BLaER1 treated with 17β-estradiol and CSF1 and Interleukin-3, amounts not matched to agents 10 nM and 100 nM (cell line): ENCODE measurements around the gene DLG2.

ENCODE experiments used
- H3K27ac ChIP-seq, 11 experiments: shearing (Covaris generic); formaldehyde crosslinking; 2 replicates each; pipeline ENCODE4 v1.8.1; 2022
- H3K27me3 ChIP-seq, 11 experiments: shearing (Covaris generic); formaldehyde crosslinking; 2 replicates each; pipeline ENCODE4 v1.8.1; 2022
- H3K36me3 ChIP-seq, 11 experiments: shearing (Covaris generic); formaldehyde crosslinking; 2 replicates each; pipeline ENCODE4 v1.8.1; 2022
- H3K4me1 ChIP-seq, 10 experiments: shearing (Covaris generic); formaldehyde crosslinking; 2 replicates each; pipeline ENCODE4 v1.8.1; 2022
- H3K4me2 ChIP-seq, 11 experiments: shearing (Covaris generic); formaldehyde crosslinking; 2 replicates each; pipeline ENCODE4 v1.8.1; 2022
- H3K4me3 ChIP-seq, 10 experiments: shearing (Covaris generic); formaldehyde crosslinking; 2 replicates each; pipeline ENCODE4 v1.8.1; 2022
- H3K9ac ChIP-seq, 11 experiments: shearing (Covaris generic); formaldehyde crosslinking; 2 replicates each; pipeline ENCODE4 v1.8.1; 2022
- H3K9me3 ChIP-seq, 11 experiments: shearing (Covaris generic); formaldehyde crosslinking; replicated peaks in 1 of 11; 2 replicates each; pipeline ENCODE4 v1.8.1; 2022
- H4K20me1 ChIP-seq, 11 experiments: shearing (Covaris generic); formaldehyde crosslinking; 2 replicates each; pipeline ENCODE4 v1.8.1; 2022
- Cebpa-rat ChIP-seq, 11 experiments: shearing (Covaris generic); IDR thresholded peaks; 2 replicates each; pipeline ENCODE4 v1.8.1; 2022

Gene DLG2

GRCh38 chr11:83845797-83846196 is 1781.3 kb downstream of the DLG2 start:
- H3K4me1 ChIP-seq: peaks cover 0 to 7% (median 0%) of the 10 kb centered on the region in 10 experiments; a peak in 4 of 20 replicates
- no peak overlapping the region for H3K27ac ChIP-seq
- H3K36me3 ChIP-seq: no peaks in the 10 kb centered on the region
- TF ChIP-seq Cebpa-rat (IDR thresholded peaks at IDR 0.05): no peak
- H4K20me1 ChIP-seq: no peaks in the 10 kb centered on the region
- no peak overlapping the region for H3K4me2 ChIP-seq
- H3K9ac ChIP-seq: no peak overlapping the region
- no peak overlapping the region for H3K4me3 ChIP-seq
- no peaks in the 10 kb centered on the region for H3K27me3 ChIP-seq
- H3K9me3 ChIP-seq: no peaks in the 10 kb centered on the region

- Histone ChIP-seq H4K20me1 (no peaks in the 10 kb centered on the region), H3K4me1 (peaks cover 0 to 7% (median 0%) of the 10 kb centered on the region in 10 experiments; a peak in 4 of 20 replicates), H3K27ac (no peak overlapping the region), H3K4me3 (no peak overlapping the region), H3K4me2 (no peak overlapping the region), H3K9me3 (no peaks in the 10 kb centered on the region), H3K27me3 (no peaks in the 10 kb centered on the region), H3K36me3 (no peaks in the 10 kb centered on the region), H3K9ac (no peak overlapping the region)
- no peak for TF ChIP-seq Cebpa-rat (IDR thresholded peaks at IDR 0.05)
Measured at GRCh38 chr11:83840326-83840725, 1786.8 kb downstream of the DLG2 start.

- Histone ChIP-seq H3K27me3 (no peaks in the 10 kb centered on the region), H3K4me1 (no peaks in the 10 kb centered on the region), H3K4me3 (no peak overlapping the region), H3K9me3 (no peaks in the 10 kb centered on the region), H3K36me3 (no peaks in the 10 kb centered on the region), H3K27ac (no peak overlapping the region), H4K20me1 (no peaks in the 10 kb centered on the region), H3K4me2 (no peak overlapping the region), H3K9ac (no peak overlapping the region)
- no peak for TF ChIP-seq Cebpa-rat (IDR thresholded peaks at IDR 0.05)
Measured at GRCh38 chr11:83836883-83837654, 1790.1 kb downstream of the DLG2 start.

GRCh38 chr11:83836065-83836464 is 1791.1 kb downstream of the DLG2 start:
- Histone ChIP-seq H3K9ac (no peak overlapping the region), H4K20me1 (no peaks in the 10 kb centered on the region), H3K4me2 (no peak overlapping the region), H3K4me3 (no peak overlapping the region), H3K36me3 (no peaks in the 10 kb centered on the region), H3K27me3 (no peaks in the 10 kb centered on the region), H3K4me1 (no peaks in the 10 kb centered on the region), H3K9me3 (no peaks in the 10 kb centered on the region), H3K27ac (no peak overlapping the region)
- TF ChIP-seq Cebpa-rat (IDR thresholded peaks at IDR 0.05): no peak

- Histone ChIP-seq H3K4me1 (no peaks in the 10 kb centered on the region), H3K27me3 (no peaks in the 10 kb centered on the region), H3K4me2 (no peak overlapping the region), H4K20me1 (no peaks in the 10 kb centered on the region), H3K27ac (no peak overlapping the region), H3K4me3 (no peak overlapping the region), H3K9me3 (no peaks in the 10 kb centered on the region), H3K36me3 (no peaks in the 10 kb centered on the region), H3K9ac (no peak overlapping the region)
- no peak for TF ChIP-seq Cebpa-rat (IDR thresholded peaks at IDR 0.05)
Measured at GRCh38 chr11:83835423-83835822, 1791.7 kb downstream of the DLG2 start.

- Histone ChIP-seq H3K4me2 (no peak overlapping the region), H3K36me3 (no peaks in the 10 kb centered on the region), H3K27ac (no peak overlapping the region), H3K27me3 (no peaks in the 10 kb centered on the region), H3K9me3 (no peaks in the 10 kb centered on the region), H3K4me1 (no peaks in the 10 kb centered on the region), H4K20me1 (no peaks in the 10 kb centered on the region), H3K9ac (no peak overlapping the region), H3K4me3 (no peak overlapping the region)
- no peak for TF ChIP-seq Cebpa-rat (IDR thresholded peaks at IDR 0.05)
Measured at GRCh38 chr11:83831929-83832328, 1795.2 kb downstream of the DLG2 start.

- H3K27me3 ChIP-seq: no peaks in the 10 kb centered on the region
- no peak overlapping the region for H3K4me3 ChIP-seq
- H4K20me1 ChIP-seq: no peaks in the 10 kb centered on the region
- H3K36me3 ChIP-seq: no peaks in the 10 kb centered on the region
- no peak overlapping the region for H3K4me2 ChIP-seq
- H3K9ac ChIP-seq: no peak overlapping the region
- H3K4me1 ChIP-seq: peaks cover 9 to 15% (median 10%) of the 10 kb centered on the region in 10 experiments
- H3K9me3 ChIP-seq: no peaks in the 10 kb centered on the region
- H3K27ac ChIP-seq: no peak overlapping the region
- TF ChIP-seq Cebpa-rat (IDR thresholded peaks at IDR 0.05): no peak
Measured at GRCh38 chr11:83827940-83828554, 1799.1 kb downstream of the DLG2 start.

- Histone ChIP-seq H3K9me3 (no peaks in the 10 kb centered on the region), H3K4me3 (no peak overlapping the region), H3K4me1 (peaks cover 9 to 15% (median 10%) of the 10 kb centered on the region in 10 experiments), H3K36me3 (no peaks in the 10 kb centered on the region), H3K27me3 (no peaks in the 10 kb centered on the region), H3K27ac (no peak overlapping the region), H4K20me1 (no peaks in the 10 kb centered on the region), H3K9ac (no peak overlapping the region), H3K4me2 (no peak overlapping the region)
- TF ChIP-seq Cebpa-rat (IDR thresholded peaks at IDR 0.05): no peak
Measured at GRCh38 chr11:83827520-83827919, 1799.6 kb downstream of the DLG2 start.

- Histone ChIP-seq H3K4me2 (no peak overlapping the region), H3K4me3 (no peak overlapping the region), H3K4me1 (peaks cover 9 to 15% (median 10%) of the 10 kb centered on the region in 10 experiments)
Measured at GRCh38 chr11:83826078-83826477, 1801.1 kb downstream of the DLG2 start.

More at GRCh38 chr11:83826078-83826477, 1801.1 kb downstream of the DLG2 start:
- H4K20me1 ChIP-seq: no peaks in the 10 kb centered on the region
- no peak overlapping the region for H3K27ac ChIP-seq
- H3K27me3 ChIP-seq: no peaks in the 10 kb centered on the region
- no peaks in the 10 kb centered on the region for H3K9me3 ChIP-seq
- no peak overlapping the region for H3K9ac ChIP-seq
- no peaks in the 10 kb centered on the region for H3K36me3 ChIP-seq
- TF ChIP-seq Cebpa-rat (IDR thresholded peaks at IDR 0.05): no peak
